ENCODE results near the gene BRD4. TPM values are rescaled to one million over a fixed set of nuclear protein-coding genes. Genes with fewer than 3 reads are reported as not detected.
A peak's percentile ranks its signal among the peaks of the same experiment; 100 is the strongest.

Gene BRD4
- total and polyA plus RNA-seq, 8 donors = 10.6 to 113 (median 20.5) TPM

GRCh38 chr19:15244106-15244803 is 88.1 kb downstream of the BRD4 start:
- Histone ChIP-seq H3K9me3 (no peaks in the 10 kb centered on the region), H3K27me3 (no peaks in the 10 kb centered on the region), H3K4me3 (no peak overlapping the region), H3K27ac (peak overlapping the region in 1 of 5 donors; percentile 34), H3K4me1 (peaks cover 24 to 41% (median 32%) of the 10 kb centered on the region in 4 donors), H3K36me3 (peaks cover 63 to 99% (median 96%) of the 10 kb centered on the region in 4 donors)
- 85 to 94% (median 92%) methylated on average over 15 to 24 of the region's 24 CpGs for WGBS, 5 donors
- TF ChIP-seq POLR2AphosphoS5 (IDR thresholded peaks at IDR 0.05) = no peak
- TF ChIP-seq EP300 (IDR thresholded peaks at IDR 0.05) = no peak
- no peak for TF ChIP-seq CTCF (IDR thresholded peaks at IDR 0.05)
- TF ChIP-seq POLR2A (IDR thresholded peaks at IDR 0.05) = no peak
- DNase-seq = no peak
- intact Hi-C loops (cut with DNase I; ENCODE audit: low total_unique reads) = no loop called here

- 87 to 96% (median 93%) methylated on average over 12 to 17 of the region's 17 CpGs for WGBS, 5 donors
- Histone ChIP-seq H3K27ac (no peak overlapping the region), H3K27me3 (no peaks in the 10 kb centered on the region), H3K9me3 (no peaks in the 10 kb centered on the region), H3K4me1 (peaks cover 15 to 33% (median 23%) of the 10 kb centered on the region in 4 donors), H3K4me3 (no peak overlapping the region), H3K36me3 (peaks cover 72 to 100% (median 99%) of the 10 kb centered on the region in 4 donors)
- intact Hi-C loops (cut with DNase I; ENCODE audit: low total_unique reads) = no loop called here
- TF ChIP-seq POLR2A (IDR thresholded peaks at IDR 0.05) (no peak), POLR2AphosphoS5 (IDR thresholded peaks at IDR 0.05) (no peak), CTCF (IDR thresholded peaks at IDR 0.05) (no peak), EP300 (IDR thresholded peaks at IDR 0.05) (no peak)
- DNase-seq = no peak
Measured at GRCh38 chr19:15243236-15243957, 88.9 kb downstream of the BRD4 start.

- Histone ChIP-seq H3K27me3 (no peaks in the 10 kb centered on the region), H3K27ac (no peak overlapping the region), H3K4me1 (peaks cover 0 to 13% (median 4%) of the 10 kb centered on the region in 4 donors), H3K4me3 (no peak overlapping the region), H3K36me3 (peaks cover 86 to 100% (median 99%) of the 10 kb centered on the region in 4 donors), H3K9me3 (no peaks in the 10 kb centered on the region)
- 84 to 93% (median 88%) methylated on average over 6 to 9 of the region's 9 CpGs for WGBS, 5 donors
- intact Hi-C loops (cut with DNase I; ENCODE audit: low total_unique reads) = no loop called here
- DNase-seq = no peak
- no peak for TF ChIP-seq POLR2AphosphoS5 (IDR thresholded peaks at IDR 0.05)
- TF ChIP-seq POLR2A (IDR thresholded peaks at IDR 0.05) = no peak
- no peak for TF ChIP-seq CTCF (IDR thresholded peaks at IDR 0.05)
- no peak for TF ChIP-seq EP300 (IDR thresholded peaks at IDR 0.05)
Measured at GRCh38 chr19:15241259-15241910, 91.0 kb downstream of the BRD4 start.

GRCh38 chr19:15240515-15240914 is 91.8 kb downstream of the BRD4 start:
- Histone ChIP-seq H3K4me1 (peaks cover 0 to 4% (median 0%) of the 10 kb centered on the region in 4 donors), H3K4me3 (no peak overlapping the region), H3K9me3 (no peaks in the 10 kb centered on the region), H3K36me3 (peaks cover 86 to 100% (median 99%) of the 10 kb centered on the region in 4 donors), H3K27ac (no peak overlapping the region), H3K27me3 (no peaks in the 10 kb centered on the region)
- no peak for TF ChIP-seq POLR2A (IDR thresholded peaks at IDR 0.05)
- no peak for TF ChIP-seq POLR2AphosphoS5 (IDR thresholded peaks at IDR 0.05)
- no peak for TF ChIP-seq EP300 (IDR thresholded peaks at IDR 0.05)
- no peak for TF ChIP-seq CTCF (IDR thresholded peaks at IDR 0.05)
- WGBS, 5 donors = 89 to 97% (median 91%) methylated on average over 6 to 9 of the region's 9 CpGs
- intact Hi-C loops (cut with DNase I; ENCODE audit: low total_unique reads) = no loop called here
- no peak for DNase-seq

Measured in stomach (tissue), 9 donors.